BLaER1 (cell line): ENCODE data around the gene ARHGAP26.
"Not testable (repeated sequence)": the region's sequence is repeated elsewhere in the genome, so short reads cannot be mapped to it uniquely, and the experiment has no call there.

Experiments used
- H3K27ac ChIP-seq: shearing (Covaris generic); formaldehyde crosslinking; 2 replicates; pipeline ENCODE4 v1.8.1; 2022
- H3K27me3 ChIP-seq: shearing (Covaris generic); formaldehyde crosslinking; 2 replicates; pipeline ENCODE4 v1.8.1; 2022
- H3K36me3 ChIP-seq: shearing (Covaris generic); formaldehyde crosslinking; 2 replicates; pipeline ENCODE4 v1.8.1; 2022
- H3K4me1 ChIP-seq: shearing (Covaris generic); formaldehyde crosslinking; 2 replicates; pipeline ENCODE4 v1.8.1; 2022
- H3K4me2 ChIP-seq: shearing (Covaris generic); formaldehyde crosslinking; 2 replicates; pipeline ENCODE4 v1.8.1; 2022
- H3K4me3 ChIP-seq: shearing (Covaris generic); formaldehyde crosslinking; 2 replicates; pipeline ENCODE4 v1.8.1; 2022
- H3K9ac ChIP-seq: shearing (Covaris generic); formaldehyde crosslinking; 2 replicates; pipeline ENCODE4 v1.8.1; 2022
- H3K9me3 ChIP-seq: shearing (Covaris generic); formaldehyde crosslinking; 2 replicates; pipeline ENCODE4 v1.8.1; 2022
- H4K20me1 ChIP-seq: shearing (Covaris generic); formaldehyde crosslinking; 2 replicates; pipeline ENCODE4 v1.8.1; 2022
- Cebpa-rat ChIP-seq: shearing (Covaris generic); IDR thresholded peaks from 2 replicates; pipeline ENCODE4 v1.8.1; 2022

Gene ARHGAP26

GRCh38 chr5:142979636-142980035 lies 209.5 kb downstream of the ARHGAP26 start:
- no peak for TF ChIP-seq Cebpa-rat
- no peak overlapping the region for H3K4me2 ChIP-seq
- H3K27me3 ChIP-seq, result no peaks in the 10 kb centered on the region
- 0 out of 2 replicates have a peak, but pooled peaks cover 5% of the 10 kb centered on the region for H3K36me3 ChIP-seq
- H3K4me3 ChIP-seq, result no peak overlapping the region
- peaks cover 78% of the 10 kb centered on the region for H3K4me1 ChIP-seq
- peaks cover 7% of the 10 kb centered on the region for H3K9me3 ChIP-seq
- H3K9ac ChIP-seq, result no peak overlapping the region
- H3K27ac ChIP-seq, result no peak overlapping the region
- H4K20me1 ChIP-seq, result no peaks in the 10 kb centered on the region

- no peak for TF ChIP-seq Cebpa-rat
- H3K9me3 ChIP-seq, result peaks cover 3% of the 10 kb centered on the region
- no peak overlapping the region for H3K4me3 ChIP-seq
- H3K27me3 ChIP-seq, result no peaks in the 10 kb centered on the region
- peaks cover 63% of the 10 kb centered on the region for H3K4me1 ChIP-seq
- peak overlapping the region; percentile 38 for H3K4me2 ChIP-seq
- H3K36me3 ChIP-seq, result no peaks in the 10 kb centered on the region
- H3K9ac ChIP-seq, result no peak overlapping the region
- H3K27ac ChIP-seq, result peak overlapping the region; percentile 47; the same call in 1 of the 2 replicates
- no peaks in the 10 kb centered on the region for H4K20me1 ChIP-seq
These were observed 211.3 kb downstream of the ARHGAP26 start for GRCh38 chr5:142981475-142981874.

- peak overlapping the region; percentile 47 for H3K27ac ChIP-seq
- no peak overlapping the region for H3K4me3 ChIP-seq
- no peaks in the 10 kb centered on the region for H3K36me3 ChIP-seq
- H3K27me3 ChIP-seq, result no peaks in the 10 kb centered on the region
- TF ChIP-seq Cebpa-rat, result no peak
- H4K20me1 ChIP-seq, result no peaks in the 10 kb centered on the region
- H3K4me2 ChIP-seq, result peak overlapping the region; percentile 38
- H3K9ac ChIP-seq, result no peak overlapping the region
- peaks cover 56% of the 10 kb centered on the region for H3K4me1 ChIP-seq
- H3K9me3 ChIP-seq, result peaks cover 7% of the 10 kb centered on the region
These were observed 212.0 kb downstream of the ARHGAP26 start for GRCh38 chr5:142981886-142982820.

- Histone ChIP-seq H3K4me3 (no peak overlapping the region), H3K36me3 (no peaks in the 10 kb centered on the region), H3K4me2 (peak overlapping the region; percentile 38; the same call in 1 of the 2 replicates), H3K9me3 (peaks cover 7% of the 10 kb centered on the region), H3K27me3 (no peaks in the 10 kb centered on the region), H3K9ac (no peak overlapping the region), H3K27ac (no peak overlapping the region), H3K4me1 (peaks cover 51% of the 10 kb centered on the region), H4K20me1 (no peaks in the 10 kb centered on the region)
- TF ChIP-seq Cebpa-rat, result no peak
These were observed 212.6 kb downstream of the ARHGAP26 start for GRCh38 chr5:142982821-142983200.

GRCh38 chr5:142984011-142984410 lies 213.8 kb downstream of the ARHGAP26 start:
- no peak for TF ChIP-seq Cebpa-rat
- no peak overlapping the region for H3K4me3 ChIP-seq
- H4K20me1 ChIP-seq, result no peaks in the 10 kb centered on the region
- peak overlapping the region; percentile 64 for H3K27ac ChIP-seq
- peak overlapping the region; percentile 35 for H3K4me2 ChIP-seq
- H3K27me3 ChIP-seq, result no peaks in the 10 kb centered on the region
- H3K36me3 ChIP-seq, result no peaks in the 10 kb centered on the region
- peaks cover 11% of the 10 kb centered on the region for H3K9me3 ChIP-seq
- H3K9ac ChIP-seq, result no peak overlapping the region
- H3K4me1 ChIP-seq, result peaks cover 39% of the 10 kb centered on the region

- TF ChIP-seq Cebpa-rat, result no peak
- no peak overlapping the region for H3K9ac ChIP-seq
These were observed 214.3 kb downstream of the ARHGAP26 start for GRCh38 chr5:142984525-142984924.

GRCh38 chr5:142989270-142989669 lies 219.1 kb downstream of the ARHGAP26 start:
- H3K4me3 ChIP-seq, H3K9ac ChIP-seq, H3K27ac ChIP-seq, H3K36me3 ChIP-seq, H3K27me3 ChIP-seq, H4K20me1 ChIP-seq, H3K4me2 ChIP-seq, H3K4me1 ChIP-seq: not testable (repeated sequence)
- peaks cover 44% of the 10 kb centered on the region for H3K9me3 ChIP-seq

More at GRCh38 chr5:142984525-142984924, 214.3 kb downstream of the ARHGAP26 start:
- Histone ChIP-seq H3K27me3 (no peaks in the 10 kb centered on the region), H3K4me3 (no peak overlapping the region), H4K20me1 (no peaks in the 10 kb centered on the region), H3K9me3 (peaks cover 15% of the 10 kb centered on the region), H3K27ac (no peak overlapping the region), H3K36me3 (no peaks in the 10 kb centered on the region), H3K4me1 (peaks cover 33% of the 10 kb centered on the region), H3K4me2 (no peak overlapping the region)

- H3K9me3 ChIP-seq, result peaks cover 44% of the 10 kb centered on the region
- H3K27ac ChIP-seq, H3K4me3 ChIP-seq, H4K20me1 ChIP-seq, H3K4me1 ChIP-seq, H3K4me2 ChIP-seq, H3K9ac ChIP-seq, H3K36me3 ChIP-seq, H3K27me3 ChIP-seq: not testable (repeated sequence)
These were observed 219.9 kb downstream of the ARHGAP26 start for GRCh38 chr5:142990073-142990472.

GRCh38 chr5:142994218-142994617 lies 224.0 kb downstream of the ARHGAP26 start:
- H3K36me3 ChIP-seq, result 0 out of 2 replicates have a peak, but pooled peaks cover 7% of the 10 kb centered on the region
- H4K20me1 ChIP-seq, result no peaks in the 10 kb centered on the region
- H3K9me3 ChIP-seq, result peaks cover 38% of the 10 kb centered on the region
- H3K4me3 ChIP-seq, result no peak overlapping the region
- H3K4me2 ChIP-seq, result no peak overlapping the region
- H3K27me3 ChIP-seq, result no peaks in the 10 kb centered on the region
- no peak overlapping the region for H3K27ac ChIP-seq
- no peak for TF ChIP-seq Cebpa-rat
- no peak overlapping the region for H3K9ac ChIP-seq
- peaks cover 20% of the 10 kb centered on the region for H3K4me1 ChIP-seq

GRCh38 chr5:142995621-142996020 lies 225.4 kb downstream of the ARHGAP26 start:
- not testable (repeated sequence) for H3K36me3 ChIP-seq
- Histone ChIP-seq H3K4me1 (peaks cover 20% of the 10 kb centered on the region), H3K9me3 (peaks cover 24% of the 10 kb centered on the region)

More at GRCh38 chr5:142995621-142996020, 225.4 kb downstream of the ARHGAP26 start:
- not testable (repeated sequence) for H3K27ac ChIP-seq, H3K9ac ChIP-seq, H3K4me3 ChIP-seq, H3K27me3 ChIP-seq, H3K4me2 ChIP-seq, H4K20me1 ChIP-seq
